ENCODE measurements around the gene ALPI. TPM values are rescaled to one million over a fixed set of nuclear protein-coding genes. Genes with fewer than 3 reads are reported as not detected.
"Not testable (repeated sequence)": the region's sequence is repeated elsewhere in the genome, so short reads cannot be mapped to it uniquely, and the experiment has no call there.

Gene ALPI
- total RNA-seq, 1 donor: not detected

DNA sequence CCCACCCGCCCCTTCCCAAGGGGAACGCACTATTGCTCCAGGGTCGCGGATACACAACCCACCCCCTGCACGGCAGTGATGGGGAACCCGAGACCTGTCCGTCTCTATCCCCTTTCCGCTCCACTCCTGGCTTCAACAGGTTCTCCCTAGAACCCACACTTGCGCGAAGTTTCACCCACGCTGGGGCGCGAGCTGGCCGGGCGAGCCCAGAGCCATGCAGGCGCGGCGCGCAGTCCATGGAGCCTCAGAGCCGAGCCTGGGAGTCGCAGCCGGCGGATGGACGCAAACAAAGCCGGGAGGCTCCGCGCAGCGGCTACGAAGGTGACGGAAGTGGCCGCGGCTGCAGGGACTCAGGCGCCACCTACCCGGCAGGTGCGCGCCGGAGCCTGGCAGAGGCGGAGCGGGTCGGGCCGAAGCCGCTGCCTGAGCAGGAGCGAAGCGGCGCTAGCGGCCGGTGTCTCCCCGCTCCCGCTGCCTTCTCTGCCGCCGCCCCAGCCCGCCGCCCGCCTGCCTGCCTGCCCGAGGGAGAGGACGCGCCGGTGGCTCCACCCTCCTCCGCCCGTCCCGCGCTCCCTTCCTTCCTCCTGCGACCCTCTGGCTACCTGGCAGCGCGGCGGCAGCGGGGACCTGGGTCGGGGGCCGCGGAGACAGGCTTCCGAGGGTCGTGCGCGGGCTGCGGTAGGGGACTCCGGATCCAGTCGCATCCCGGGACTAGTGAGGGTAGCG, 35.3 kb upstream of the ALPI start:
- DNase-seq (ENCODE audit: insufficient read length, low spot score, missing footprints): peak; percentile 82
- Histone ChIP-seq H2AFZ (ENCODE audit: low read length) (no peak overlapping the region), H4K20me1 (ENCODE audit: insufficient read depth, low read length) (no peaks in the 10 kb centered on the region), H3K4me3 (ENCODE audit: insufficient read depth, low read length) (no peak overlapping the region), H3K4me1 (ENCODE audit: insufficient read depth, low read length) (no peaks in the 10 kb centered on the region), H3K27ac (ENCODE audit: low read depth, low read length) (no peak overlapping the region), H3K9me3 (ENCODE audit: low read depth, low read length) (no peaks in the 10 kb centered on the region), H3K79me2 (ENCODE audit: insufficient read depth, low read length) (no peaks in the 10 kb centered on the region), H3K36me3 (ENCODE audit: insufficient read depth, low read length) (no peaks in the 10 kb centered on the region), H3K4me2 (ENCODE audit: insufficient read depth, low read length) (no peak overlapping the region), H3K27me3 (ENCODE audit: insufficient read depth, low read length) (peaks cover 66% of the 10 kb centered on the region)
- TF ChIP-seq, protein P1, sequence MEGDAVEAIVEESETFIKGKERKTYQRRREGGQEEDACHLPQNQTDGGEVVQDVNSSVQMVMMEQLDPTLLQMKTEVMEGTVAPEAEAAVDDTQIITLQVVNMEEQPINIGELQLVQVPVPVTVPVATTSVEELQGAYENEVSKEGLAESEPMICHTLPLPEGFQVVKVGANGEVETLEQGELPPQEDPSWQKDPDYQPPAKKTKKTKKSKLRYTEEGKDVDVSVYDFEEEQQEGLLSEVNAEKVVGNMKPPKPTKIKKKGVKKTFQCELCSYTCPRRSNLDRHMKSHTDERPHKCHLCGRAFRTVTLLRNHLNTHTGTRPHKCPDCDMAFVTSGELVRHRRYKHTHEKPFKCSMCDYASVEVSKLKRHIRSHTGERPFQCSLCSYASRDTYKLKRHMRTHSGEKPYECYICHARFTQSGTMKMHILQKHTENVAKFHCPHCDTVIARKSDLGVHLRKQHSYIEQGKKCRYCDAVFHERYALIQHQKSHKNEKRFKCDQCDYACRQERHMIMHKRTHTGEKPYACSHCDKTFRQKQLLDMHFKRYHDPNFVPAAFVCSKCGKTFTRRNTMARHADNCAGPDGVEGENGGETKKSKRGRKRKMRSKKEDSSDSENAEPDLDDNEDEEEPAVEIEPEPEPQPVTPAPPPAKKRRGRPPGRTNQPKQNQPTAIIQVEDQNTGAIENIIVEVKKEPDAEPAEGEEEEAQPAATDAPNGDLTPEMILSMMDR (IDR thresholded peaks at IDR 0.05; ENCODE audit: extremely low read depth, low read depth, low read length): no peak

DNA sequence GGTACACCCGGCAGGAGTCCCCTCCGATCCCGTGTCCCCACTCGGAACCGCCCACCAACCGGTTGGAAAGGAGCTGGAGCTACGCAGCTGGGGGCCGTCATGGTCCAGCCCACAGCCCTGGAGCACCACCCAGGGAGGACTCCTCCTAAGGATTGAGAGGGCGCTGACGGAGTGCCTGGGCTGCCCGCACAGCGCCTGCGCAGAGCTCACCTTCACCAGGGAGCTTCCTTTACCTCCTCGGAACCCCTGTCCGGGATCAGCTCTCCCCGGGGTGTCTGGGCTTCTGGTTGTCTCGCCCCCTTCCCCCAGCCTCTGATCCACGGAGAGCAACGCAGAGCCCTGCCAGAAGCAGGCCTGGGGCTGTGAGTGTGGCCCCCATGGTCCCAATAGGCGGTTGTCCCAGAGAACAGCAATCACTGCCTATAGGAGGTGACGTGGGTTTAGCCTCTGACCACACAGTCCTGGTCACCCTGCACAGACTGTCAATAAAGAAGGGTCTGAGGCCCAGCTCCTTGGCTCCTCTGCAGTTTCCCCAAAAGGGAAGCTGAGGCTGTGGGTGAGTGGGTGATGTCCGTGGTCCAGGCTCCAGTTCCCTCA, 34.7 kb upstream of the ALPI start:
- Histone ChIP-seq H2AFZ (ENCODE audit: low read length) (no peak overlapping the region), H3K9me3 (ENCODE audit: low read depth, low read length) (no peaks in the 10 kb centered on the region), H3K4me1 (ENCODE audit: insufficient read depth, low read length) (no peaks in the 10 kb centered on the region), H3K4me2 (ENCODE audit: insufficient read depth, low read length) (no peak overlapping the region), H3K4me3 (ENCODE audit: insufficient read depth, low read length) (no peak overlapping the region), H3K27me3 (ENCODE audit: insufficient read depth, low read length) (peaks cover 69% of the 10 kb centered on the region), H3K79me2 (ENCODE audit: insufficient read depth, low read length) (no peaks in the 10 kb centered on the region), H4K20me1 (ENCODE audit: insufficient read depth, low read length) (no peaks in the 10 kb centered on the region), H3K27ac (ENCODE audit: low read depth, low read length) (no peak overlapping the region), H3K36me3 (ENCODE audit: insufficient read depth, low read length) (no peaks in the 10 kb centered on the region)
- DNase-seq (ENCODE audit: insufficient read length, low spot score, missing footprints): peak; percentile 63
- TF ChIP-seq, protein P1 (IDR thresholded peaks at IDR 0.05; ENCODE audit: extremely low read depth, low read depth, low read length): no peak

DNA sequence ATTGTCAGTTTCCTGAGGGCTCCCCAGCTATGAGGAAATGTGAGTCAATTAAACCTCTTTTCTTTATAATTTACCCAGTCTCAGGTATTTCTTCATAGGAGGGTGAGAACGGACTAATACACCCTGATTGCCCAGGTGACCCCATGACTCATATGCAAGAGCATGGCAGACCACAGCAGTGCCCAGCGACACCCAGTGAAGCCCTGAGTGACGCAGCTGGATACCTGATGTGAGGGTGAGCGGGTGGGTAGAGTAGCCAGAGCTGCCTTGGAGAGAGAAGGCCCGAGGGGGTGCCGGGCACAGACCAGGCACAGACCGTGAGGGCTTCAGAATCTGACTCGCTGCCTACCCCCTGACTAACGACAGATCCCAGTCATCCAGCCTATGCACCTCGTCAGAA, 33.9 kb upstream of the ALPI start:
- DNase-seq (ENCODE audit: insufficient read length, low spot score, missing footprints): peak; percentile 42
- H4K20me1 ChIP-seq (ENCODE audit: insufficient read depth, low read length): no peaks in the 10 kb centered on the region
- H3K27ac ChIP-seq (ENCODE audit: low read depth, low read length): no peak overlapping the region
- H3K36me3 ChIP-seq (ENCODE audit: insufficient read depth, low read length): no peaks in the 10 kb centered on the region
- H3K4me2 ChIP-seq (ENCODE audit: insufficient read depth, low read length): no peak overlapping the region
- no peaks in the 10 kb centered on the region for H3K9me3 ChIP-seq (ENCODE audit: low read depth, low read length)
- TF ChIP-seq, protein P1 (IDR thresholded peaks at IDR 0.05; ENCODE audit: extremely low read depth, low read depth, low read length): no peak
- H3K79me2 ChIP-seq (ENCODE audit: insufficient read depth, low read length): no peaks in the 10 kb centered on the region
- no peaks in the 10 kb centered on the region for H3K4me1 ChIP-seq (ENCODE audit: insufficient read depth, low read length)
- H3K27me3 ChIP-seq (ENCODE audit: insufficient read depth, low read length): peaks cover 69% of the 10 kb centered on the region
- H3K4me3 ChIP-seq (ENCODE audit: insufficient read depth, low read length): no peak overlapping the region
- no peak overlapping the region for H2AFZ ChIP-seq (ENCODE audit: low read length)

DNA sequence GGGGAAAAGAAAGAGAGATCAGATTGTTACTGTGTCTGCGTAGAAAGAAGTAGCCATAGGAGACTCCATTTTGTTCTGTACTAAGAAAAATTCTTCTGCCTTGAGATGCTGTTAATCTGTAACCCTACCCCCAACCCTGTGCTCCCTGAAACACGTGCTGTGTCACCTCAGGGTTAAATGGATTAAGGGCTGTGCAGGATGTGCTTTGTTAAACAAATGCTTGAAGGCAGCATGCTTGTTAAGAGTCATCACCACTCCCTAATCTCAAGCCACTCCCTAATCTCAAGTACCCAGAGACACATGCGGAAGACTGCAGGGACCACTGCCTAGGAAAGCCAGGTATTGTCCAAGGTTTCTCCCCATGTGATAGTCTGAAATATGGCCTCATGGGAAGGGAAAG, 33.0 kb upstream of the ALPI start:
- H3K4me2 ChIP-seq (ENCODE audit: insufficient read depth, low read length); DNase-seq (ENCODE audit: insufficient read length, low spot score, missing footprints); H2AFZ ChIP-seq (ENCODE audit: low read length); H3K27ac ChIP-seq (ENCODE audit: low read depth, low read length); H4K20me1 ChIP-seq (ENCODE audit: insufficient read depth, low read length); H3K79me2 ChIP-seq (ENCODE audit: insufficient read depth, low read length); H3K4me1 ChIP-seq (ENCODE audit: insufficient read depth, low read length); H3K36me3 ChIP-seq (ENCODE audit: insufficient read depth, low read length); H3K4me3 ChIP-seq (ENCODE audit: insufficient read depth, low read length); H3K9me3 ChIP-seq (ENCODE audit: low read depth, low read length): not testable (repeated sequence)
- peaks cover 63% of the 10 kb centered on the region for H3K27me3 ChIP-seq (ENCODE audit: insufficient read depth, low read length)

DNA sequence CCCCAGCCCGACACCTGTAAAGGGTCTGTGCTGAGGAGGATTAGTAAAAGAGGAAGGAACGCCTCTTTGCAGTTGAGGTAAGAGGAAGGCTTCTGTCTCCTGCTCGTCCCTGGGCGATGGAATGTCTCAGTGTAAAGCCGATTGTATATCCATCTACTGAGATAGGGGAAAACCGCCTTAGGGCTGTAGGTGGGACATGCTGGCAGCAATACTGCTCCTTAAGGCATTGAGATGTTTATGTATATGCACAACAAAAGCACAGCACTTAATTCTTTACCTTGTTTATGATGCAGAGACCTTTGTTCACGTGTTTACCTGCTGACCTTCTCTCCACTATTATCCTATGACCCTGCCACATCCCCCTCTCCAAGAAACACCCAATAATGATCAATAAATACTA, 32.5 kb upstream of the ALPI start:
- not testable (repeated sequence) for H3K4me2 ChIP-seq (ENCODE audit: insufficient read depth, low read length); H3K4me1 ChIP-seq (ENCODE audit: insufficient read depth, low read length); H3K9me3 ChIP-seq (ENCODE audit: low read depth, low read length); DNase-seq (ENCODE audit: insufficient read length, low spot score, missing footprints); H4K20me1 ChIP-seq (ENCODE audit: insufficient read depth, low read length); H2AFZ ChIP-seq (ENCODE audit: low read length); H3K4me3 ChIP-seq (ENCODE audit: insufficient read depth, low read length); H3K79me2 ChIP-seq (ENCODE audit: insufficient read depth, low read length); H3K27ac ChIP-seq (ENCODE audit: low read depth, low read length); H3K36me3 ChIP-seq (ENCODE audit: insufficient read depth, low read length)
- peaks cover 59% of the 10 kb centered on the region for H3K27me3 ChIP-seq (ENCODE audit: insufficient read depth, low read length)
